Type B pancreatic cell (in vitro differentiated cells): ENCODE data around the gene ZNF592. TPM values are rescaled to one million over a fixed set of nuclear protein-coding genes. Genes with fewer than 3 reads are reported as not detected.

Experiments
- DNase-seq: peaks from one replicate; pipeline ENCODE4 v3.0.0; 2021; ENCODE audit warnings: mixed read lengths; ENCODE audit not compliant: unreplicated experiment; ENCODE audit errors: extremely low spot score
- H3K27ac Mint-ChIP-seq: 2 replicates; pipeline ENCODE4 v1.8.0; 2021; ENCODE audit warnings: mild to moderate bottlenecking, mixed read lengths
- H3K27me3 Mint-ChIP-seq: 2 replicates; pipeline ENCODE4 v1.8.0; 2021; ENCODE audit warnings: mixed read lengths
- H3K36me3 Mint-ChIP-seq: 2 replicates; pipeline ENCODE4 v1.8.0; 2021; ENCODE audit warnings: mixed read lengths
- H3K4me1 Mint-ChIP-seq: one replicate; pipeline ENCODE4 v1.8.0; 2021; ENCODE audit warnings: mixed read lengths; ENCODE audit not compliant: unreplicated experiment
- H3K4me3 Mint-ChIP-seq: 2 replicates; pipeline ENCODE4 v1.8.0; 2021; ENCODE audit warnings: mild to moderate bottlenecking, mixed read lengths
- H3K9me3 Mint-ChIP-seq: 2 replicates; pipeline ENCODE4 v1.8.0; 2021; ENCODE audit warnings: mixed read lengths
- CTCF ChIP-seq: fragments of 200-600 bp; sonication (generic); conservative IDR thresholded peaks from 2 replicates; pipeline ENCODE4 v1.5.0; 2021; ENCODE audit warnings: antibody characterized with exemption, mild to moderate bottlenecking
- total RNA-seq: library from RNA; stranded (reverse); gene quantifications from 2 replicates; pipeline ENCODE4 v1.2.1, GENCODE V29; 2021; ENCODE audit warnings: low replicate concordance

ZNF592 gene
- total RNA-seq, 1 donor from 2014 or later = 26.8 TPM

GRCh38 chr15:84855136-84855535, 106.7 kb downstream of the ZNF592 start:
- H3K27ac Mint-ChIP-seq = no peak overlapping the region
- no peaks in the 10 kb centered on the region for H3K4me1 Mint-ChIP-seq
- H3K36me3 Mint-ChIP-seq = peaks cover 4% of the 10 kb centered on the region
- no peaks in the 10 kb centered on the region for H3K27me3 Mint-ChIP-seq
- TF ChIP-seq CTCF = no peak
- H3K9me3 Mint-ChIP-seq = no peaks in the 10 kb centered on the region
- no peak overlapping the region for H3K4me3 Mint-ChIP-seq
- no peak for DNase-seq

DNA sequence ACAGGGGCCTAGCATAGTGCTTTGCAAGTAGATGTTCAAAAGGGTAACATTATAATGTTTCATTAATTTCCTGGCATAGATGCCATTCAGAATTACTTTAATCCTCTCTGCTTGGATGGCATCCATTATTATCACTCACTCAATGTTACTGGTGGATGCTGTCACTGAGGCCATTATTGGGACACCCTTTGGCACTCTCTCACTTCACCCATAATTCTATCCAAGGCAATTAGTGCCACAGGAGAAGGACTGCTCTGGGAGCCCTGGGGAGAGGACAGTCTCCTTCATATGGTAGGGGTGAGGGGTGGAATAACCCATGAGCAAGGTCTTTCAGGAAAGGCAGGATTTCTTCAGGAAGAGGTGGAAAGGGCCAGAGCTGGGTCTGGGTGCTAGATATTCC, 107.4 kb downstream of the ZNF592 start:
- Mint-ChIP-seq H3K27ac (no peak overlapping the region), H3K4me3 (no peak overlapping the region), H3K36me3 (peaks cover 4% of the 10 kb centered on the region), H3K9me3 (no peaks in the 10 kb centered on the region), H3K4me1 (no peaks in the 10 kb centered on the region), H3K27me3 (no peaks in the 10 kb centered on the region)
- no peak for DNase-seq
- TF ChIP-seq CTCF = no peak

Other genes with a start within 250 kb of the ZNF592 start
- gene ZSCAN2, start 147.6 kb upstream of the ZNF592 start, total RNA-seq = 18.4 and 26.2 TPM in 2 replicates
- gene WDR73, start 94.3 kb upstream of the ZNF592 start, total RNA-seq = 42.9 and 51.8 TPM in 2 replicates
- 7.4 and 8.2 TPM in 2 replicates for gene NMB, start 90.4 kb upstream of the ZNF592 start, total RNA-seq
- 178 and 185 TPM in 2 replicates for gene SEC11A, start 32.5 kb upstream of the ZNF592 start, total RNA-seq
- 9.6 and 10.8 TPM in 2 replicates for gene ALPK3, start 68.8 kb downstream of the ZNF592 start, total RNA-seq
- gene SLC28A1, start 136.1 kb downstream of the ZNF592 start, total RNA-seq = 0.19 and 0.31 TPM in 2 replicates
- gene PDE8A, start 233.3 kb downstream of the ZNF592 start, total RNA-seq = 22.8 and 41.8 TPM in 2 replicates